Fibroblast of skin of left quadriceps (primary cell): Measurements from ENCODE around the gene CD83.
A peak's percentile ranks its signal among the peaks of the same experiment; 100 is the strongest.
"Not testable (repeated sequence)": the region's sequence is repeated elsewhere in the genome, so short reads cannot be mapped to it uniquely, and the experiment has no call there.

Experiments
- DNase-seq, 2 experiments: peaks; one replicate each; pipeline ENCODE4 v3.0.0-alpha.2; 2013; ENCODE audit warnings: low read depth in 2 of 2

The CD83 gene

DNA sequence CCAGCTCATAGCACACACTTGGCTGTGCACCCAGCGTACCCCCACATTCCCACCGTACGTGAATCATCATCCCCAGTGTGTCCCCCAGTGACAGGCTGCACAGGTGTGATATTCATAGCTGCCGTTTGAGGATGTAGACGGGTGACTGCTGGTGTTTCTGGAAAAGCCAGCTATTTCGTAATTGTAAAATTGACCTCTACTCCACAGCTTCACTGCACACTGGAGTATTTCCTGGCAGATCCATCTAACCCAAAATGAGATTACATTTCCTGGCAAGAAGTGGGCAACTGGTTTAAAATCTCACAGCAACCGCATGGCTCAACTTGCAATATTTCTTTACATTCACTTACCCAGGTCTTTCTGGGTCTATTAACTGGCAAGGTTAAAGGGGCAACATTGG lies 30.3 kb downstream of the CD83 start:
- DNase-seq, result no peak

DNA sequence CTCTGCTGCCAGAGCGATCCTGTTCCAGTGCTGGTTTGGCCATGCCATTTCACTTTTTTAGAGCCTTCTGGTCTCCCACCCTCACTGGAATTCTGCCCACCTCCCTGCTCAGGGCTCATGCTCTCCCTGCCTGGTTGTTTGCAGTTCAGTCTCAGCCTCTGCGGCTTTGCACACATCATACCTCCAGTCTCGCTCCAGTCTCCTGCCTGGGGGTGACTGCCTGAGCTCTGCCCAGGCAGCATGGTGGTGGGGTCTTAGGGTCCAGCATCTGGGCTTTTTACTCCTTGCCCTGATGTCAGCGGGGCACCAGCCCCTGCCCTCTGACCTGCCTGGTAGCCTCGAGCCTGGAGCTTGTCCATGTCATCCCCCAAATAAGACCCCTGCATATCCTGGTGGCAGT lies 30.9 kb downstream of the CD83 start:
- DNase-seq, result no peak

DNA sequence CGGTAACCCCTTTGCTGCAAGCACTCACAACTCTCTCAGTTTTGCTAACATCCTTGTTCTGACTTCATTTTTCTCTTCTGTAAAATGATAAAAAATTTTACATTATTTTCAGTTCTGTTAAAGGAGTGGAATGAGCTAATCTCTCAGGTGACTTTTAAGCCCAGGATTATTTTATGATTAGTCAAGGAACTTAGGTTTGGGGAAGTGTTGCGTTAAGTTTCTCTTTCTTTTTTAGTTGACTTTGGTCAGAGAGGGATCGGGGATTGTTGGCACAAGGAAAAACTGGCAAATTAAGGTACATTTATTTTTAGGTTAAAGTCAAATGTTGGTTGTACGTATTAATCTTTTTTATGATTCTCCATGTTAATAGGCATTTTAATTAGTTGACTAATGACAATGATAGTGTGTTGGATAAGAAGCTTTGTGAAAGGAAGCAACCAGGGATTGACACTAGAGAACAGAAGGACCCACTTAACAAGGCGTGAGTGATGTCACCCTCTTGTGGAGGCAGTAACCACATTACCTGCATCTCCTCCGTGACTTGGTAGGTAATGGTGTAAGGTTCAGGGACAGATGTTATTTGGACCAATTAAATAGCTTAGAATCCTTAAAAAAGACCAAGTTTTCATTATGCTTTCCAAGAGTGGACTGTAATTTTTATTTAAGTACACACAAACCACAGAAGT lies 31.6 kb downstream of the CD83 start:
- no peak for DNase-seq

- DNase-seq, result no peak
These were observed 32.2 kb downstream of the CD83 start for GRCh38 chr6:14149739-14150130.

- DNase-seq, result not testable (repeated sequence)
These were observed 33.7 kb downstream of the CD83 start for GRCh38 chr6:14151300-14151699.

GRCh38 chr6:14151773-14152172 lies 34.2 kb downstream of the CD83 start:
- no peak for DNase-seq

DNA sequence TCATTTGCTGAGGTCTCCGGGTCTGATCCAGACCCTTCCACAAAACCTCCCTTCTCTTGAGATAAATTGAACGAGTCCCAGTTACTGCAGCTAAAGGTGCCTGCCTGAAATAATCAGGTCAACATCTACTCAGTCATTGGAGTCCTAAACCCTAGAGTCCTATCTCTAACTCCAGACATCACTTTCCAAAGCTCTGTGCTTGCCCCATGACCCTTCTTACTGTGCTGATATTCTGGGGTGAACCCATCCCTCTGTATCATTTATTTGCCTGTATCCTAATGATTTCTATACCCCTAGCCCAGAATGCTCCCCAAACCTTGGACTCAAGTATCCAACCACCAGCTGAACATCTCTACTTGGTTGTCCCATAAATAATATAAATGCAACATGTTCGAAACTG lies 35.7 kb downstream of the CD83 start:
- DNase-seq, result no peak

DNA sequence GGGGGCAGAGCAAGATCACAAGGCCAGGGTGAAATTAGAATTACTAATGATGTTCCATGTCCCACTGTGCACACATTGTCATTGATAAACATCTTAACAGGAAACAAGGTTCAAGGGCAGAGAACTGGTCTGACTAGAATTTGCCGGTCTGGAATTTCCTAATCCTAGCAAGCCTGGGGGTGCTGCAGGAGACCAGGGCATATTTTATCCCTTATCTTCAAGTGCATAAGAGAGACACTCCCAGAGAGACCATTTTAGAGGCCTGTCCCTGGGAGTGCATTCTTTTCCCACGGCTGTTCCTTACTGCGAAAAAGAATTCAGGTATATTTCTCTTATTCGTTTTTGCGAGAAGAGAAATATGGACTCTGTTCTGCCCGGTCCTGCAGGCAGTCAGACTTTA lies 41.5 kb downstream of the CD83 start:
- no peak for DNase-seq

- DNase-seq, result no peak
These were observed 45.3 kb downstream of the CD83 start for GRCh38 chr6:14162826-14163225.

DNA sequence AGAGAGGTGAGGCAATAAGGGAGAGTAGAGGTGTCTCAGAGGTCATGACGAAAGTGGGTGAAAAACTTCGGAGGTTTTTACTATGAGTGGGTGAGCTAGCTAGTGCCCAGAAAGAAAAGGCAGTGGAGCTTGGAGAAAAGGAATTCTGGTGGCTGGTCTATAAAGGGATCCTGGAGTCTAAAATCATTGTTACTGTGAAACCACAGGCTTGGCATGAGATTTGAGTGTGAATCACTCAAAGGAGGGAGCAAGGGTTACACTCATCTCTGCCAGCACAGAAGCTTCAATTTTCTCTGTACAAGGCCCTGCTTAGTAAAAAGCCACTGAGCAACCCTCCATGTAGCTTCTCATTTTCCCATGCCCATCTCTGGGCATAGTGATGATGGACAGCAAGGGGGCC lies 47.5 kb downstream of the CD83 start:
- peak; percentile 35 to 40 for DNase-seq

- no peak for DNase-seq
These were observed 49.3 kb downstream of the CD83 start for GRCh38 chr6:14166839-14167238.

DNA sequence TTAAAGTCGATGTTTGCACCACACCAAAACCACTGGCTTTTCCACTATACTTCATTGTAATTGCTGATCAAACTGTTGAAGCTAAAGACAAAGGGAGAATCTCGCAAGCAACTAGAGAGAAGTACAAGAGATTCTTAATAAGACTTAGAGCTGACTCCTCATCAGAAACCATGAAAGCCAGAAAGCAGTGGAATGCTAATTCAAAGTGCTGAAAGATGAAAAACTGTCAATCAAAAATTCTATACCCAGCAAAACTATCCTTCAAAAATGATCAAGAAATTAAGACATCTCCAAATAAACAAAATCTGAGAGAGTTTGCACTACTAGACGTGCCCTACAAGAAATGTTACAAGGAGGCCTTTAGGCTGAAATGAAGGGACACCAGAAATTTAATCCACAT lies 52.6 kb downstream of the CD83 start:
- DNase-seq, result no peak

GRCh38 chr6:14172562-14172961 lies 55.0 kb downstream of the CD83 start:
- DNase-seq, result no peak

DNA sequence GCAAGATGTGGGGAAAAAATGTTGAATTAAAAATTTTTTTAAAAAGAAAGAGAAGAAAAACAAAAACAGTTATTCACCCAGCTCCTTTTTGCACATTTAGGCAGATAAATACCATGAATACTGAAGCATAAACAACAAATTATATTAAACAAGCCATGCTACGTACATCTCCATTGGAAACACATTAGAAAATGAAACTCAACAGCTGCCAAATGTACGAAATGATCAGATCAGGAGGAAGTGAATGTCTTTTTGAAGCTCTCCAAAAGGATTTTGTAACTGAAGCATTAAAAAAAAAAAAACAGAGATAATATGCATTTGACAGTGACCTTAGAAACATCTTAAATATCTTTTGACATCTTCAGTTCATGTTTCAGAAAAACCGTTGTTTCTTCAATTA lies 56.7 kb downstream of the CD83 start:
- no peak for DNase-seq

DNA sequence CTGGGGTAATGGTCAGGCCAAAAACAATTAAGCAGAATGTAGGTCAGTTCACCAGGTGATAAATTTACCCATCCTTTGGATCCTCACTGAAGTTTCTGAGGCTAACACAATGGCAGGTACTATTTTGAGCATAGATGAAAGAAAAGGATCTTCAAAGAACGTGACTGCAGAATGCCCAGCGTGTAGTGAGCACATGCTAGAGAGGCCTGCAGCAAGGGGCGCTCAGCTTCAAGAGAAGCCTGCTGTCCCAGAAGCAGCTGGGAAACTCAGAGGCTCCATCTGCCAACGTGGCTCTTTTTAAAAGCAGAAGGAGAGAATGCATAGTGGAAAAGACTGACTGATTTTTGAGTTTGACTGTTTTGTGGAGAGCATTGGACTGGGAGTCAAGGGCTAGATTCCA lies 57.4 kb downstream of the CD83 start:
- DNase-seq, result no peak

GRCh38 chr6:14176429-14176828 lies 58.9 kb downstream of the CD83 start:
- no peak for DNase-seq

DNA sequence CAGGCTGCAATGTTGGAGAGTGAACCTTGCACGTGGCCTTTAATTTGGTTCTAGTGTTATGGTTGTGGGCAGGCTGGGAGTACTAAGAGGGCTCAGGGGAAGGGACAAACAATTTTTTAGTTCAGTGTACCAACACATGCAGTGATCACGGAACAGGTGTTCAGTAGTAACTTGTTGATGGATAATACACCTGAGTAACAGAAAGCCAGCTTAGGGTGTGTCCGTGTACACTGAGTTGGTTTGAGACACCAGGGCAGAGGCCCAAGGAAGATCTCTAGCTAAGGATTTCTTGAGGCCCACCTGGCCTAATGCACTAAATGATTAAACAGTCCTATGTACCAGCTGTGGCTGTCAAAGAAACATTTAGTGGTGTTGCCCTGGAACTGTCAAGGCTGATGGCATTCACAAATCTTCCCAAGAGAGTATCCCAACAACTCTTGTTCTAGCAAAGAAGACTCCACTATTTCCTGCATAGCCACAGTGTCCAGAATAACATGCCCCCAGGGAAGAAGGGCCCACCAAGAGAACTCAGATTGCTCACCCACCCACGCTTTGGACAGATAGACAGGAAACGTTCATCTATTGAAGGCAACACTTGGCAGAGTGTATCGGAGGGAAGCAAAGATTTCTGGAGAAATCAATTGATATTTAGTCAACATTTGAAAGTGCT lies 60.0 kb downstream of the CD83 start:
- no peak for DNase-seq

- DNase-seq, result no peak
These were observed 60.5 kb downstream of the CD83 start for GRCh38 chr6:14178083-14178445.

DNA sequence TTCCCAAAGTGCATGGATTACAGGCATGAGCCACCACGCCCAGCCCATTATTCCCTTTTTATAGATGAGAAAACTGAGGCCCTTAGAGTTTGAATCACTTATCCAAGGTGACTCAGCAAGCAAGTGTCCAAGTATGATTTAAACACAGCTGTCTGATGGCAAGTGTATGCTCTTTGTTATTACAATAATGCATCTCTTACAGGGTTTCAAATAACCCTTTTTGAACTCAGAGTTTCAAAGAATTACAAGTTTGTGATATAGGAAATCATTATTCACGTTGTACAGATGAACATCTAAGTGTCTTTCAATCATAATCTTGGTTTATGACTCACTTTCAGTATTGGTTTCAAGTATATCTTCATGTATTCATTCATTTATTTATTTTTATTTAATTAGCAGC lies 63.0 kb downstream of the CD83 start:
- no peak for DNase-seq

DNA sequence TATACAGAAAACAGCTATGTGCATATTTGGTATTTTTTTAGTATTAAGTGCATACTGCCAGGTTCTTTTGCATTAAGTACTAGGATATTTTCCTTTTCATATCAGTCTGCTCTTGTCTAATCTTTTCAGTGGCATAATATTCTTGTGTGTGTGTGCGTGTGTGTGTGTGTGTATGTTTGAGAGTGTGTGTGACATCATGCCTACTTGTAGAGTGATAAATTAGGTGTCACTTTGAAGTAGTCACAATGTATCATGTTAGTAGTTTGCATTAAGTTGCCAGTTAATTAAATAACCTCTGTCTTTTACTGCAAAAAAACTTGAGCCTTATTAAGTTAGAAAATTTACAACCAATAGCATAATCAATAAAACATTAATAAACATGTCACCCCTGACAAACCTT lies 65.3 kb downstream of the CD83 start:
- DNase-seq, result no peak
